HG02642 (cell line): ENCODE results near the gene TBC1D8.
"Not testable (repeated sequence)": the region's sequence is repeated elsewhere in the genome, so short reads cannot be mapped to it uniquely, and the experiment has no call there.

Experiments used
- ATAC-seq: cut with Tn5 transposase; IDR thresholded peaks from one replicate; pipeline ENCODE4 v1.9.1; 2021; ENCODE audit warnings: mild to moderate bottlenecking; ENCODE audit not compliant: unreplicated experiment, poor library complexity

Gene TBC1D8

GRCh38 chr2:101081375-101081907 lies 69.7 kb downstream of the TBC1D8 start:
- no peak for ATAC-seq

- no peak for ATAC-seq
Measured at GRCh38 chr2:101080211-101081068, 70.7 kb downstream of the TBC1D8 start.

DNA sequence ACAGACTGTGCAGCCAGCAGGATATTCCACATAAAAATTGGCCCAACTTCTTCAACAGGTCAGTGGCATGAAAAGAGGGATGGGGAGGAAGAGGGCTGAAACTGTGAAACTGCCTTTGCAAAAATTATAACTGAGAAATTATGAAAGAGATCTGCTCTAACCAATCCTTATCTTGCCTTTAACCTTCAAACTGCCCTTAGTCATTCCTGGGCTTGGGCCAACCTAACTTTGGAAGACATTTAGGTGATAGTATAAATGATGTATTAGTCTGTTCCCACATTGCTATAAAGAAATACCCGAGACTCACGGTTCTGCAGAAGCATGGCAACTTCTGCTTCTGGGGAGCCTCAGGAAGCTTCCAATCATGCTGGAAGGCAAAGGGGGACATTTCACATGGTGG lies 74.6 kb downstream of the TBC1D8 start:
- no peak for ATAC-seq

GRCh38 chr2:101064868-101065549 lies 86.2 kb downstream of the TBC1D8 start:
- ATAC-seq: no peak

DNA sequence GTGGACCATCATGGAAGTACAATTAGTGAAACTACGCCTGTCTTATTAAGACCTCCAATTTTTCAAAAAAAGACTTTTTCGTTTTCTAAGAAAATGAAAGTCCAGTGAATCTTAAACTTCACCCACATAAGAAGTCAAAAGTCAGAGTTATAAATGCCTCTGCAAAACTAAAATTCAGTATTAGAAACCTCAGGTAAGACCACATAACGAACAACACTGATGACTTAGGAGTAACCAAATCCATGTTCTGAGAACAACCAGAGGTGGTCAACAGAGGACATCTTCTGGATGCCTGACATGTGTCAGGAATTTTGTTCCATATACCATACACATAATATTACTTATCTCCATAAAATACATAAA lies 86.7 kb downstream of the TBC1D8 start:
- no peak for ATAC-seq

DNA sequence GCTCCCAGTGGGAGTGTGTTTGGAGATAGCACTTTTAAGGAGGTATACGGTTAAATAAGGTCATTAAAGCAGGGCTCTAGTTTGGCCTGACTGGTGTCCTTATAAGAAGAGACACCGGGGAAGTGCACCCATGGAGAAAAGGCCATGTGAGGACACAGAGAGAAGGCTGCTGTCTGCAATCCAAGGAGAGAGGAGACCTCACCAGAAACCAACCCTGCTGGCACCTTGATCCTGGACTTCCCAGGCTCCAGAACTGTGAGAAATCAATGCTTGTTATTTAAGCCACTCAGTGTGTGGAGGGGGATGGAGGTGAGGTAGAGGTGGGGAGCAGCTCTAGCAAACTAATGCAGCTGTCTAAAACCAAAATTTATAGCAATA lies 87.1 kb downstream of the TBC1D8 start:
- ATAC-seq: no peak

GRCh38 chr2:101063352-101064124 lies 87.6 kb downstream of the TBC1D8 start:
- no peak for ATAC-seq

GRCh38 chr2:101058386-101058785 lies 92.8 kb downstream of the TBC1D8 start:
- no peak for ATAC-seq

GRCh38 chr2:101057051-101057933 lies 93.9 kb downstream of the TBC1D8 start:
- ATAC-seq: no peak

DNA sequence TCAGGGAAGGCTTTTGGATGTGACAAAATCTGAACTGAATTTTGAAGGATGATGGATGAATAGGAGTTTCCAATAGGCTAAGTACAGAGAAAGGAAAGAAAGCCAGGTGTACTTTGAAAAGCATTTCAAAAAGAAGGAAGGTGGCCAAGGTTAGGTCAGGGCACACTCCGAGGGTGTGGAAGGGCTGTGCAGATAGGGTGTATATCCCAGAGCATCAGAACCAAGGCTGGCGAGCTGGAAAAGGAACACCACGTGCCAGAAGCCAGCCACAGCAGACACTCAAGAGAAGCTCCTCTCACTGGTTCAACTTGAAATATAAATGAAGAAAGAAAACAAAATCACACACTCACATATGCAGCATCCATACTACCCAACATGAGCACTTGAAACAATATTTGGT lies 98.1 kb downstream of the TBC1D8 start:
- no peak for ATAC-seq

GRCh38 chr2:101052147-101052546 lies 99.0 kb downstream of the TBC1D8 start:
- ATAC-seq: no peak

GRCh38 chr2:101050886-101051285 lies 100.3 kb downstream of the TBC1D8 start:
- not testable (repeated sequence) for ATAC-seq

DNA sequence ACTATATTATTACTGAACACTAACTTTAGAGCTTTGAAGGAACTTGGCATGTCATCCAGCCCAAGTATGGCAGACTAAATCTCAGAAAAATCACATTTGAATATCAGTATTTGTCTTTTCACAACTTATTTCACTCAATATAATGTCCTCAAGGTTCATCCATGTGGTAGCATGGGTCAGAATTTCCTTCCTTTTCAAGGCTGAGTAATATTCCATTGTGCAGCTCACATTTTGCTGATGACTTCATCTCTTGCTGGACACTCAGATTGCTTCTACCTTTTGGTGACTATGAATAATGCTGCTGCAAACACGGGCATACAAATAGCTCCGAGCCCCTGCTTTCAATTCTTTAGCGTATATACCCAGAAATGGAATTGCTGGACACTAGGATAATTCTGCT lies 102.4 kb downstream of the TBC1D8 start:
- ATAC-seq: no peak

DNA sequence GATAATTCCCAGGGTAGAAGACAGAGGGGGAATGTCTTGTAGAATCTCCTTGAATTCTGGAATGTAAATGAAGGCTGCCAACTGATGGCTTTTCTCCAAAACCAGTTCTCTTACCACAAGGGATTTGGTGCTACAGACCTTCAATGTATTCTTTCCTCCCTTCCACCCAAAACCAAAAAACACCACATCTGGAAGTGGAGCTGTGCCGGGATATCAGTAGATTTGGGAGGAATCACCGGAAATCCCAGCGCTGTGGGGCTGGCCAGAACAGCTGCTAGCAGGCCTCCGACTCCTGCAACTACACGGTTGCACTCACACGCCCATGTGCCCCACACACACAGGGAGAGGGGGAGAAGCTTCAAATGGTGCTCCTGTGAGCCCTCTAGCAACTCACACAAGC lies 103.4 kb downstream of the TBC1D8 start:
- ATAC-seq: no peak

DNA sequence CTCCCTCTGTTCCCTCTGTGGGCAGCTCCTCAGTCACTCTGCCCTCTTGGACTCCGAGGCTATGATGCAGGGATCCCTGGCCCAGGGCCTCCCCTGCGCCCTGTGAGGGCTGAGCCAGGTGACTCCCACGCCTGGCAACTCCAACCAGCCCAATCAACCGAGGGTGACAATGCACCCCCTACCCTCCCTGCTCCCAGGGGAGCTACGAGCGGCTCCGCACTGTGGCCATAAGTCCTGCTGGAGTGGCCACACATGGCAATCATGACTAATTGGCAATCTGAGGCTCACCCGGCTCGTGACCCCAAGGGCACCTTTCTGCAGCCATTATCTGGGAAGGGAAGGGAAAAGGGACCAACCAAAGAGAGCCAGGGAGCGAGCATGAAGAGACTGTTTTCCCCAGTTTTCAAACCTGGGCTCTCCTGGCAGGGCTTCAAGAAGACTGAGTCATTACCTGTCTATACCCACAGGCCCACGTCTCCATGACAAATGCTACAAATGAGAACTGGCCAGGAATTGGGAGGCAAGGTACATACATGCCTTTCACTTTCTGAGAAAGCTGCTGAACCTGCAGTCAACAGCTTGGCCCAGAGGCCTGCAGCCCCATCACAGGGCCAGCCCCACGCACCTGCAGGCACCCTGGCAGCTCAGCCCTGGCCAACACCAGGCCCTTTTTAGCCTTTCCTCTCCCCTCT lies 104.0 kb downstream of the TBC1D8 start:
- ATAC-seq: no peak

GRCh38 chr2:101045330-101045729 lies 105.9 kb downstream of the TBC1D8 start:
- ATAC-seq: no peak

DNA sequence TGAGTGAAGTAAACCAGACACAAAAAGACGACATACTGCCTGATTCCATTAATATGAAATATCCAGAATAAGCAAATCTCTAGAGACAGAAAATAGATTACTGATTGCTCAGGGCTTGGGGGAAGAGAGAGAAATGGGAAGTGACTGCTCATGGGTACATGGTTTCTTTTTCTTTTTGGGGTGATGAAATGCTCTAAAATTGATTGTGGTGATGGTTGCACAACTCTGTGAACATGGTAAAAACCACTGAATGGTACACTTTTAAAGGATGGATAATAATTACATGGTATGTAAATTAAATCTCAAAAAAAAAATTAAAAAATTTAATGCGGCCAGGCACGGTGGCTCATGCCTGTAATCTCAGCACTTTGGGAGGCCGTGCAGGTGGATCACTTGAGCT lies 109.8 kb downstream of the TBC1D8 start:
- ATAC-seq: no peak

DNA sequence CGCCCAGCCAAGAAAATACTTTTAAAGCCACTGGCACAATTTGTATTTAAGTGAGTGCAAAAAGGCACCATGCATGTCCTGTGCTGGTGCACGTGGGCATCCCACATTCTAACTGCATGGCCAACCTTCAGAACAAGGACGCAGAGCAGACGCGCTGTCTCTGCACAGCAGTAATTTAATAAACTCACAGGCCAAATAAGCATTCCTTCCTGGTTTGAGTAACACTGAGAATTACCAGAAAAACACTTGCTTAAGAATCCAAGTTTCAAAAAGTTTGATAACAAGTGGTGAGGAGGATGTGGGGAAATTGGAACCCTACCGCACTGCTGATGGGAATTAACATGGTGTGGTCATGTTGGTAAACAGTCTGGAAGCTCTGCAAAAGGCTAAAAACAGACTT lies 110.4 kb downstream of the TBC1D8 start:
- no peak for ATAC-seq

DNA sequence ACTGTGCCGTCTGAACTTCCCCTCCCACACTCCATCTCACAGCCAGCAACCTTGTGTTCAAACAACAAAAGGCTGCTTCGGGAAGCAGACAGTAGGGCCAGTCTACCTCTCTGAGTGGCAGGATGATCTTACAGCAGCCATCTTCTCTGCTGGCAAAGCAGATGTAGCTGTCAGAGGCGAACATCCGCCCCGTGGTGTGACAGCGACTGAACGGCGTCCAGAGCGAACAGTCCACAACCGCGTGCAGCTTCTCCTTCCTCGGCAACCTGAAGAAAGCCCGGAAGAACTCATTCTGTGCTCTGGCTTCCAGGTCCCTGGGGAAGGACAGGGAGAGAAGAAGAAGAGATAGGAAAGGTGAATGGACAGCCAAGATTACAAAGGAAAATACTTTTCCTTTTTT lies 111.1 kb downstream of the TBC1D8 start:
- no peak for ATAC-seq
